Activated T-cell treated with anti-CD3 and anti-CD28 coated beads for 24 hours (primary cell): Measurements from ENCODE around the gene CACNA1I.
"Not testable (repeated sequence)": the region's sequence is repeated elsewhere in the genome, so short reads cannot be mapped to it uniquely, and the experiment has no call there.

Experiments used
- DNase-seq: peaks from one replicate; pipeline ENCODE4 v3.0.0-alpha.2; 2020; ENCODE audit warnings: low read depth

The CACNA1I gene

DNA sequence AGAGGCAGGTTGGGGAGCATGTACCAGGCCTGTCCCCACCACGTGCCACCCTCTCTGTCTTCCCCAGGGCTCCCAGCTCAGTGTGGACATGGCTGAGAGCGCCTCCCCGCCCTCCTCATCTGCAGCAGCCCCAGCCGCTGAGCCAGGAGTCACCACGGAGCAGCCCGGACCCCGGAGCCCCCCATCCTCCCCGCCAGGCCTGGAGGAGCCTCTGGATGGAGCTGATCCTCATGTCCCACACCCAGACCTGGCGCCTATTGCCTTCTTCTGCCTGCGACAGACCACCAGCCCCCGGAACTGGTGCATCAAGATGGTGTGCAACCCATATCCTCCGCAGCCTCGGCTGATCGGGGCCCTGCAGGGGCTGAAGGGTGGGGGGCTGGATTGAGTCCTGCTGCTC, at the start of gene CACNA1I:
CACNA1I (plus strand) TSS at position 89 of the 400 bp plus-strand sequence; CDS start at position 89, 0 bp downstream.
- DNase-seq, result no peak

DNA sequence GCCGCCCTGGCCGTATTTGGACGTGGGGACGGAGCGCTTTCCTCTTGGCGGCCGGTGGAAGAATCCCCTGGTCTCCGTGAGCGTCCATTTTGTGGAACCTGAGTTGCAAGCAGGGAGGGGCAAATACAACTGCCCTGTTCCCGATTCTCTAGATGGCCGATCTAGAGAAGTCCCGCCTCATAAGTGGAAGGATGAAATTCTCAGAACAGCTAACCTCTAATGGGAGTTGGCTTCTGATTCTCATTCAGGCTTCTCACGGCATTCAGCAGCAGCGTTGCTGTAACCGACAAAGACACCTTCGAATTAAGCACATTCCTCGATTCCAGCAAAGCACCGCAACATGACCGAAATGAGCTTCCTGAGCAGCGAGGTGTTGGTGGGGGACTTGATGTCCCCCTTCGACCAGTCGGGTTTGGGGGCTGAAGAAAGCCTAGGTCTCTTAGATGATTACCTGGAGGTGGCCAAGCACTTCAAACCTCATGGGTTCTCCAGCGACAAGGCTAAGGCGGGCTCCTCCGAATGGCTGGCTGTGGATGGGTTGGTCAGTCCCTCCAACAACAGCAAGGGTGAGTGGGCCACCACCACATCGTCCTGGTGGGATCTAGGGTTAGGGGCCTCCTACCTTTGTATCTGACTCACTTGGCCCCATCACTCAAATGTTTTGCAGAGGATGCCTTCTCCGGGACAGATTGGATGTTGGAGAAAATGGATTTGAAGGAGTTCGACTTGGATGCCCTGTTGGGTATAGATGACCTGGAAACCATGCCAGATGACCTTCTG, 49.3 kb upstream of the CACNA1I start:
- not testable (repeated sequence) for DNase-seq

- not testable (repeated sequence) for DNase-seq
Observed at GRCh38 chr22:39522091-39522490, 48.5 kb upstream of the CACNA1I start.

- DNase-seq, result no peak
Observed at GRCh38 chr22:39522567-39523300, 47.8 kb upstream of the CACNA1I start.

GRCh38 chr22:39524089-39524752, 46.3 kb upstream of the CACNA1I start:
- DNase-seq, result no peak

- DNase-seq, result no peak
Observed at GRCh38 chr22:39524753-39525657, 45.5 kb upstream of the CACNA1I start.

- DNase-seq, result no peak
Observed at GRCh38 chr22:39525658-39525975, 44.9 kb upstream of the CACNA1I start.

DNA sequence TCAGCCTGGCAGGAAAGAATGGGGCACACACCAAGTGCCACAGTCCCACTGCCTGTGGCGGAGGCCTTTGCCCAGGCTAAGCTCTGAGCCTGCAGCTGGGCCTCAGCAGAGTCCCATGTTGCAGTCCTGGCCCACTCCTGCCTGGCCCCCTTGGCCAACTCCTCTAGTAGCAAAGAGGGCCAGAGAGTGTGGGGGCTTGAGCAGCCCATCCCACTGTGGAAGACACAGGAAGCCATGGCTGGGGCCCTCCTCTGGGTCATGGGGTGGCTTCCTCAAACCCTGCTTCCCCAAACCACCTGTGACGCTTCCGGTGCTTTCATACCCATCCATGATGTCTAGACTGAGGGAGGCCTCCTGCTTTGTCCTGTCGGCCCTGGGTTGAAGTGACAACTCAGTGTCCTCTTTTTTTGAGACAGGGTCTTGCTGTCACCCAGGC, 43.8 kb upstream of the CACNA1I start:
- no peak for DNase-seq

- no peak for DNase-seq
Observed at GRCh38 chr22:39527481-39527961, 43.0 kb upstream of the CACNA1I start.

GRCh38 chr22:39528080-39528661, 42.4 kb upstream of the CACNA1I start:
- DNase-seq, result no peak

DNA sequence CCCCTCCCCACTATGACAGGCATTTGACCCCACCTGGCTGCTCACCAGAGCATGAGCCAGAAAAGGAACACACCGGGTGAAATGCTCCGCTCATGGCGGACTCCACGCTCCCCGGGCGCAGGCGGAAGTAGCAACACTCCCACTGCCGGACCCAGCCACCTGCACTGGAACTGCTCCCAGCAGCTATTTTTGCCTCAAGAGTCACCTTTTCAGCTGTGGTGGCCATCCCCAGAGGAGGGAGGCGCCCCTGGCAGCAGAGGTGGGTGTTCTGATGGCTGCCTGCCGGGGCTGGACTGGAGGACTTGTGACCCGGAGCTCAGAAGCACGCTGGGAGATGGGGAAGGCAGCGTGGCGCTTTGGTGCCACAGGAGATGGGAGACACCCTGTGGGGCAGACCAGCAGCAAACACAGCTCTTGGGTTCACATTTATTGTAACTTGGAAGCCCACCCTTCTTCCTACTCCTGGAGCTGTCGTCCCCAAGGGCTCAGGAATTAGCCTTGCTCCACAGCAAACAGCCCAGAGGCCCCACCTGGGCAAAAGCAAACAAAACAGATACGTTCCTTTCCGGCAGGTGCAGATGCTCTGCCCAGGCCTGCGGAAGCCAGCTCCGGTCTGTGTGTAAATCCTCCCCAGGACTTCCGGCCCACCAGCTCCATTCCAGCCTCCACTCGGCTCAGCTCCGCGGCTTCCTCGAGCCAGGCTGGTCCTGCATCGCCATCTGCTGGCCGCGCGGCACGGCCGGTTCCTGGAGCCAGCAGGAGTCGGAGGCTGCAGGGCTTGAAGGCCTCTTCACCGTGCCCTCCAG, 41.7 kb upstream of the CACNA1I start:
- peak; percentile 84 for DNase-seq

GRCh38 chr22:39529487-39529851, 41.1 kb upstream of the CACNA1I start:
- DNase-seq, result no peak

GRCh38 chr22:39530116-39530515, 40.4 kb upstream of the CACNA1I start:
- no peak for DNase-seq

DNA sequence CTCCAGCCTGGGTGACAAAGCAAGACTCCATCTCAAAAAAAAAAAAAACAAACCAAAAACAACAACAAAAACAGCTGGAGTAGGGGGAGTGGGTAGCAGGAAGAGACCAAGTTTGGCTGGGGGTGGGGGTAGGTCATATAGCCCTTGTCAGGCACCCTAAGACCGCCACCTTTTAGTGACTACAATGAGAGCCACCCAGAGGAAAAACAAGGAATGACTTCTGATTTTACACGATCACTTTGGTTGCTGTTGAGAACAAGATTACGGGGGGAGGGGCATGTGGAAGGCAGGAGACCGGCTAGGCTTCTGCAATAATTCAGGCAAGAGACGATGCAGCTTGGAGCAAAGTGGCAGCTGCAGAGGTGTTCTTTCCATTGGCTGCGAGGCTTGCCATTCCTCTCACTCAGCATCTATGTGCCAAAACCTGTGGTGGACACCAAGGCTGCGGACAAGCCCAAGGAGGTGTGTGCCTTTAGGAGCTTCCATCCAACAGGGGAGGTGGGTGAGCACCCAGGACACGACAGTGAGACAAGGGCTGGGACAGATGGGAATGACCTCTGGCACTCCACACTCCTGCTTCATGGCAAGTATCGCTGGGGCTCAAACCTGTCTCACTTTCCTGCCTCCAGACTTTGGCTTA, 39.7 kb upstream of the CACNA1I start:
- no peak for DNase-seq

DNA sequence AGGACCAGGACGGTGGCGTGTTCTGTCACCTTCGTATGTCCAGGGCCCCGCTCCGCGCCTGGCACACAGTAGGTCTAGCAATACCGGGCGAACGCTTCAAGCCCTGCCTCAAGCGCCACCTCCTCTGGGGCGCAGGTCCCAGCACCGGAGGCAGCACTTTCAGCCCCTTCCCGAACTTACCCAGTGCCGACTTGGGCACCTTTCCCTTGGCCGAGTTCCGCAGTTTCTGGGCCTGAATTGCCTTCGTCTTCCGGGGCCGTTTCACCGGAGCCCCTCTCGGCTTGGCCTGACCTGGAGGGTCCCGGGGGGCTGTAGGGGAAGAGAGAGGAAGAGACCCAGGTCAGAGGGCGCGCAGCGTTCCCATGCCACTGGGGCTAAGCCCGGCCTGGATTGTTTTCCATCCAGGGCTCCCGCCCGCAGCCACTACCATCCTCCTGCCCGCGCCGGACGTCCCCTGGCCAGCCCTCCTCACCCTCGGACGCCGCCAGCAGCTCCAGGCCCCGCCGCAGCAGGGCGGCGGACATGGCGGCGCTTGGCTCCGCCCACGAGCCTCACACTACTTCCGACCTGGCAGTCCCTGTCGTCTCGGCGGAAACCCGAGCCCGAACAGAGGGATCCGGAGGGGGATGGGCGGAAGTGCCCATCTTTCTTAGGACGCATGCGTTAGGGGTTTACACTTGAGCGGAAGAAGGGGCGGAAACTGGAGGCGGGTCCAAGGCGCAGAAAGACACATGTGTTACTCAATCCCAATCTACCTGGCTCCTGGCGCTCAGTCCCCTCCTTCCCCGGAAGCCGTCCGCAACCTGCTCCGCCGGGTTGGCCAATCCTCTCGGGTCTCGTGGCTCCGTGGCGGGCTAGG, 38.1 kb upstream of the CACNA1I start, which contains the start of gene RPS19BP1:
RPS19BP1 (minus strand) TSS at position 534 of the 859 bp plus-strand sequence; CDS start at position 524, 10 bp downstream.
- peak; percentile 99 for DNase-seq

GRCh38 chr22:39534092-39534506, 36.5 kb upstream of the CACNA1I start:
- no peak for DNase-seq

DNA sequence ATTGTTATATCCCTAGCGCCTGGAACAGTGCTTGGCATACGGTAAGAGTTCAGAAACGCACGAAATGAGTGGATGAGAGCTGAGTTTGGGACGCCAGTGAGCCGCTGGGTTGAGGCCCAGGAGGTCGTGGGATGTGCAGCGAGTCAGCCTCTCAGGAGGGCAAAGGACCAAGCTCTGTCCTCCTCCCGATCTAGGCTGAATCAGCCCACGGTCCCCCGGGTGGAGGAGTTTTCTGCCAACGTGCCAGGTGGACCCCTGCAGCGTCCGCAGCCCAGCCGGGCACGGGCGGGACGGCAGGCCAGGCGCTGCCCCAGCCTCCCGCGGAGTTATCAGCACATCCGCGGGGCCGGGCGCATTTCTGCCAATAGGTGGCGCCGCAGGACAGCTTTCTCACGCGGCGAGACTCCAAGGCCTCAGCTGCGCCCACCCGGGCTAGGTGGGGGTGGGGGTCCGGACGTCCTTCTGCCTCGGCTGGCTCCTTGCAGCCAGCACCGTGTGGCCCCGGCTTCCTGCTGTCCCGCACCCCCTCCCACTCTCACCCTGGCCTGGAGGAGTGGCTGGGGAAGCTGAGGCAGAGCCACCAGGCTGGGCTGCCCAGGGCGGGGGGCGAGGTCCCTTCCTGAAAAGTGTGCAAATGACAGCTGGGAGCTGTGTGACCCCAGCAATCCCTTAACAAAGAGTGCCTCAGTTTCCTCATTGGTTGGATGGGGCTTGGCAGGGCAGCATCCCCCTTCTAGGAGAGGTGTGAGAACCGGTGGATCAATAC, 35.8 kb upstream of the CACNA1I start:
- DNase-seq, result peak; percentile 76

DNA sequence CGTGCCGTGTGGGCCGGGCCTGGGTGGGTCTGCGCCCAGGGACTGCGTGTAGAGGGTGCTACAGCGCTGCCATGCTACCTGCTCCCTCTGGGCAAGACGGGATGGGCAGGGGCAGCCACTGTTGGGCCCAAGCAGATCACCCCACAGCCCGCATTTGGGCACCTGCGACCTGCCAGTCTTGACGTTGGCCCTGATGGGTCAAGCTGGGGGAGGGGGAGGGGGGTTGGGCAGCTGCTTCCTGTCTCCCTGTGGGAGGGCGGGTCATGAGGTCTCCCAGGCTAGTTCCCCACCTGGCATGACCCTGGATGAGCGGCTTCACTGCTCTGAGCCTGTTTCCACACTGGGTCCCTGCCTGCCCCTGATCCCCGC, 35.2 kb upstream of the CACNA1I start:
- no peak for DNase-seq
